GM12872 (cell line): ENCODE results near the gene SCPEP1.

Source experiments
- TF ChIP-seq, protein P1 (sequence below): IDR thresholded peaks from 3 replicates; pipeline ENCODE4 v1.5.1; 2011; ENCODE audit warnings: low read depth, mild to moderate bottlenecking, low read length, moderate library complexity; ENCODE audit not compliant: insufficient read depth

Gene SCPEP1

DNA sequence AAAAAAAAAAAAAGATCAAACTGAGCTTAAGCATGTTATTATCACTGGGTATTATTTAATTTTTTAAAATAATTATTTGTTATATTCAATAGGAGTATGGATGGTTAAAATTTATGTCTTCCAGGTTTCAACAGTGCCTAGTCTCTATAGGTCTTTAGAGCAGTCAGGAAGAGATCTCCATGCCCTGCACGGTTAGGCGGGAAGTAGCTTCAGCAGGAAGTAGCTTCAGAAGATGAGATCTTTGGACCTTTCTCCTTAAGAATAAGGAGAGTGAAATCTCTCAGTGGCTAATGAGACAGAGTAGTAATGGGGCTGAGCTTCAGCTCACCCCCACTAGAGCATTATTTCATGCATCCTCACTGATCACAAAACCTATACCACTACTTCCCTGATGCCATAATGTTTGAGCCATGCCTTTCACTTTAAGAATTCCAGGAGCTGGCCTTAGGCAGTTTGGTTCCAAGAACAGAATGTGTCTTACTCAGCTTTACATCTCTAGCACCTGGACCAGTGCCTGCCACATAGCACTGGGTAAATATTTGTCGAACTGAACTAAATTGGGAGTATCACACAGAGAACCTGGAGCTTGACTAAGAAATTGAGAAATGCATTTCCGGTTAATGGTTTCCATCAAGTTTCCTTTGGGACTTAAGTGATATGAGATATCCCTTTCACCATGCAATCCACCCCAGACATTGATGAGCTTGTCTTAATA is 43.5 kb downstream of the SCPEP1 start:
- TF ChIP-seq, protein P1, sequence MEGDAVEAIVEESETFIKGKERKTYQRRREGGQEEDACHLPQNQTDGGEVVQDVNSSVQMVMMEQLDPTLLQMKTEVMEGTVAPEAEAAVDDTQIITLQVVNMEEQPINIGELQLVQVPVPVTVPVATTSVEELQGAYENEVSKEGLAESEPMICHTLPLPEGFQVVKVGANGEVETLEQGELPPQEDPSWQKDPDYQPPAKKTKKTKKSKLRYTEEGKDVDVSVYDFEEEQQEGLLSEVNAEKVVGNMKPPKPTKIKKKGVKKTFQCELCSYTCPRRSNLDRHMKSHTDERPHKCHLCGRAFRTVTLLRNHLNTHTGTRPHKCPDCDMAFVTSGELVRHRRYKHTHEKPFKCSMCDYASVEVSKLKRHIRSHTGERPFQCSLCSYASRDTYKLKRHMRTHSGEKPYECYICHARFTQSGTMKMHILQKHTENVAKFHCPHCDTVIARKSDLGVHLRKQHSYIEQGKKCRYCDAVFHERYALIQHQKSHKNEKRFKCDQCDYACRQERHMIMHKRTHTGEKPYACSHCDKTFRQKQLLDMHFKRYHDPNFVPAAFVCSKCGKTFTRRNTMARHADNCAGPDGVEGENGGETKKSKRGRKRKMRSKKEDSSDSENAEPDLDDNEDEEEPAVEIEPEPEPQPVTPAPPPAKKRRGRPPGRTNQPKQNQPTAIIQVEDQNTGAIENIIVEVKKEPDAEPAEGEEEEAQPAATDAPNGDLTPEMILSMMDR: no peak

DNA sequence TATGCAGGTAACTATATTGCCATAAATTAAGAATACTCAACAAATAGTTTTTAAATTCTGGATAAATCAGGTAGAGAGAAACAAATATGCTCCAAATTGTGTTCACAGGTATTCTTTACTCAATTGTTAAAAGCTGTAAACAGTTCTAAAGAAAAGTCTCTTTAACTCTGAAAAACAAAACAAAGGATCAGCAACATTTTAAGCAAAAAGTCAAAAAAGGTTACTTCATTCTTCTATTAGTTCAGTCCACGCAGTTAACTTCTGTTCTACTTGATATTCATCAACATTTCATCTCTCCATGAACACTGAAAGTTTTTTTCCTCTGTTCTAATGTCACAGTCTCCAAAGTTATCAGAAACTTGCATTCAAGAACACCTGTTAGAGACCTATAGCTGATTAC is 47.9 kb downstream of the SCPEP1 start:
- TF ChIP-seq, protein P1: no peak

DNA sequence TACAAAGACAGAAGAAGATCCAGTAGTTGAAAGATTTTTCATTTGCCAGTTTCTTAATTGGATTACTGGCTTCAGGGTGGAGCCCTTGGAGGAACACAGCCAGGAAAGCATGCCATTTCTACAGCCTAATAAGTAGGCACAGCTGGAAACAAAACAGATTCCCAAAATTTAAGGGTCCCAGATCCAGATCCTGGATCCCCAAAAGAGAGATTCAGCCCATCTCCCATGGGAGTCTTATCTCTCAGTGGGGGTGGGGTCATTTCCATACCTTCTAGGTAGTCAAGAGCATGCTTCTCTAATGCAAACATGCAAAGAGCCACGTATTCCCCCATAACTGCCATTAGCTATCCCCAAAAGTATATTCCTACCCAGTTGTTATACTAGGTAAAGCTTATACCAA is 49.9 kb downstream of the SCPEP1 start:
- TF ChIP-seq, protein P1: no peak

DNA sequence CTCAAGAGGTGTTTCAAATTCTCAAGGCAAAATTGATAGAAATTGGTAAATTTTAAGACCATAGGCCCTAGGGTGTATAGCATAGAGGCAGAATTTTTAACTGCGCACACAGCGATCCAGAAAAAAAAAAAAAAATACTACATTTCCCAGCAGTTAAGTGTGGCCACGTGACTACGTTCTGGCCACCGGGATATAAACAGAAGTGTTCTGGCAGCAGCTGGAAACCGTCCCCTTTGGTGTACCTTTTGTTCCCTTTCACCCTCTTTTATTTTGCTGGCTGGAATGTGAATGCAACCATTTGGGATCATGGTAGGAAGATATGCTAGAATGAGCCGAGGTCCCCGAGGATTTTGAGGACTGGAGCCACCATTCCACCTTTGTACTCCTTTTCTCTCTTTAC is 54.4 kb downstream of the SCPEP1 start:
- TF ChIP-seq, protein P1: no peak

DNA sequence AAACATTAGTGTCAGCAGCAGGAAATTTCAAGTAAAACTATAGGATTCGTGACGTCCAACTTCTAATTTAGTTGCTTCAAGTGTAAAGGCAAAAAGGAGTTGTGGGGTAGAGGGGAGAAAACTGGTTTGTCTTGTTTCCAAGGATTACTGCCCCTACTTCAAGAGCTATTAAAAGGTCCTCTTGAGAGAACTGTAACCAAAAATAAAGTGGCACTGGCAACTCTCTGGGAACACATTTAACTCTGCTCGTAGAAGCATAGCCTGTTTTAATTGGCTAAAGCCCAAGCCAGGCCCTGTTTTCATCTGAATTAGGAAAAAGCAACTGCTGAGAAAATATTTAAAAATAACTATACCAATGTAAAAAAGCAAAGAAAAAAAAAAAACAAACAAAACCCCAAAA is 55.4 kb downstream of the SCPEP1 start:
- TF ChIP-seq, protein P1: no peak

DNA sequence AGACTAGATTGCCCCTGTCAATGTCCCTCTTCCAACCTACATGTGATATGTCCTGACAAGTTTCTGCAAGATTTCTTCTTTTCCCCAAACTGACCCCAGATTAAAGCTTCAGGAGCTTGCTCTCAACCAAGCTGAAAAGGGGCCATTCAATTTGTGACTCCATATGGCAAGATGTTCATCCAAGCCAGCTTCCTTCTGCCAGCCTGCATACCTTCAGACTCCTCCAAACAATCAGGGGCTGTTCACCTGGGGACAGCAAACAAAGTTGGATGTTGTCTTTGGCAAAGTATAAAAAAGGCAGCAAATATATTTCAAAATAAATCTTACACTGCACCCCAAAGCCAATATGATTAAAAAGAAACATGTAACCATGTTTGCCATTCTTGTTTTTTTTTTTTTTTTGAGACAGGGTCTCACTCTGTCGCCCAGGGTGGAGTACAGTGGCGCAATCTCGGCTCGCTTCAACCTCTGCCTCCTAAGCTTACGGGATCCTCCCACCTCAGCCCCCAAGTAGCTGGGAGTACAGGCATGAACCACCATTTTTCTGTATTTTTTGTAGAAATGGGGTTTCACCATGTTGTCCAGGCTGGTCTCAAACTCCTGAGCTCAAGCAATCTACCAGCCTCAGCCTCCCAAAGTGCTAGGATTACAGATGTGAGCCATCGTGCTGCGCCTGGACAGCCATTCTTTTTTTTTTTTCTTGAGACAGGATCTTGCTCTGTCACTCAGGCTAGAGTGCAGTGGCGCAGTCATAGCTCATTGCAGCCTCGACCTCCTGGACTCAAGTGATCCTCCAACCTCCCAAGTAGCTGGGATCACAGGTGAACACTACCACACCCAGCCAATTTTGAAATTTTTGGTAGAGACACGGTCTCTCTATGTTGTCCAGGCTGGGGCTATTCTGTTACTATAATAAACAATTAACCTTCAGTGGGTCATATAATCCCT is 57.1 kb downstream of the SCPEP1 start:
- TF ChIP-seq, protein P1: no peak

DNA sequence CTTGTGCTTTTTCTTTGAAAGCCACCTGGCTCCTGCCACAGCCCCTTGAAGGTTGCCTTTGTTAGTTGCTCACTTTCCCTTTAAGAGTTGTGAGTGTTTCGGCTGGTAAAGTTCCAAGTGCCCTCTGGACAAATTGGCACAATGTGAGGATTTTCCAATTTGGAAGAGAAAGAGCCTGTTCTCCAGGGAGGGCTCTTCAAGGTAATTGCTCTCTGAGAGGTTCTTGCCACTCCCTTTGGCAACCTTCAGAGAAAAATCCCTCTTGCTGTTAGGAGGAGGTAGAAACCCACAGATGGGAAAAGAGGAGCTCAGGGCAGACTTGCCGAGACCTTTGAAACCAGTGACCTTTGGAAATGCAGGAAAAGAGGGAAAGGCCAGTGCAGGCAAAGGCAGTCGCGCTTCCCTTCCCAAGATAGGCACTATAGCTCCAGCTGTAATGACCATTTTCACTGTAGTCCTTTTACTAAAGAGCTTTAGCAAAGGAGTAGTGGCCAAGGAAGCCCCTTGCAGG is 58.1 kb downstream of the SCPEP1 start:
- TF ChIP-seq, protein P1: no peak
